HS-27A (cell line): ENCODE results near the gene DCDC2.
"Not testable (repeated sequence)": the region's sequence is repeated elsewhere in the genome, so short reads cannot be mapped to it uniquely, and the experiment has no call there.

ENCODE experiments used
- DNase-seq: peaks from one replicate; pipeline ENCODE4 v3.0.0-alpha.2; 2012; ENCODE audit warnings: low read depth, missing footprints

Gene DCDC2

GRCh38 chr6:24378473-24379097 lies 20.7 kb upstream of the DCDC2 start:
- no peak for DNase-seq

GRCh38 chr6:24376871-24377270 lies 19.0 kb upstream of the DCDC2 start:
- no peak for DNase-seq

- DNase-seq: no peak
These were observed 16.8 kb upstream of the DCDC2 start for GRCh38 chr6:24374612-24375011.

GRCh38 chr6:24365103-24365633 lies 7.3 kb upstream of the DCDC2 start:
- DNase-seq: not testable (repeated sequence)

- not testable (repeated sequence) for DNase-seq
These were observed 4.5 kb upstream of the DCDC2 start for GRCh38 chr6:24362363-24362762.

GRCh38 chr6:24359640-24360454 lies 2.0 kb upstream of the DCDC2 start:
- peak; percentile 87 for DNase-seq

GRCh38 chr6:24358219-24358821 lies 461 bp upstream of the DCDC2 start:
- DNase-seq: no peak

- DNase-seq: no peak
These were observed 1.4 kb downstream of the DCDC2 start for GRCh38 chr6:24356310-24356973.

GRCh38 chr6:24355393-24355792 lies 2.5 kb downstream of the DCDC2 start:
- no peak for DNase-seq

- DNase-seq: no peak
These were observed 4.0 kb downstream of the DCDC2 start for GRCh38 chr6:24353861-24354260.

GRCh38 chr6:24352434-24352833 lies 5.4 kb downstream of the DCDC2 start:
- DNase-seq: no peak

- no peak for DNase-seq
These were observed 12.9 kb downstream of the DCDC2 start for GRCh38 chr6:24344976-24345375.

- no peak for DNase-seq
These were observed 16.6 kb downstream of the DCDC2 start for GRCh38 chr6:24340998-24341938.

GRCh38 chr6:24339932-24340331 lies 17.9 kb downstream of the DCDC2 start:
- no peak for DNase-seq

- no peak for DNase-seq
These were observed 23.6 kb downstream of the DCDC2 start for GRCh38 chr6:24334285-24334684.

- peak; percentile 94 for DNase-seq
These were observed 25.5 kb downstream of the DCDC2 start for GRCh38 chr6:24332317-24332716.

GRCh38 chr6:24330137-24330732 lies 27.6 kb downstream of the DCDC2 start:
- no peak for DNase-seq

GRCh38 chr6:24329451-24329850 lies 28.4 kb downstream of the DCDC2 start:
- no peak for DNase-seq

GRCh38 chr6:24329022-24329421 lies 28.8 kb downstream of the DCDC2 start:
- DNase-seq: no peak

- no peak for DNase-seq
These were observed 30.1 kb downstream of the DCDC2 start for GRCh38 chr6:24327756-24328155.

- DNase-seq: no peak
These were observed 31.9 kb downstream of the DCDC2 start for GRCh38 chr6:24325978-24326377.
